T-helper 9 cell (primary cell): ENCODE data around the gene EIF3L.

Experiments used
- DNase-seq: peaks from one replicate; pipeline ENCODE4 v3.0.0-alpha.2; 2020

The EIF3L gene

GRCh38 chr22:37930270-37930951 is 81.2 kb downstream of the EIF3L start:
- no peak for DNase-seq

DNA sequence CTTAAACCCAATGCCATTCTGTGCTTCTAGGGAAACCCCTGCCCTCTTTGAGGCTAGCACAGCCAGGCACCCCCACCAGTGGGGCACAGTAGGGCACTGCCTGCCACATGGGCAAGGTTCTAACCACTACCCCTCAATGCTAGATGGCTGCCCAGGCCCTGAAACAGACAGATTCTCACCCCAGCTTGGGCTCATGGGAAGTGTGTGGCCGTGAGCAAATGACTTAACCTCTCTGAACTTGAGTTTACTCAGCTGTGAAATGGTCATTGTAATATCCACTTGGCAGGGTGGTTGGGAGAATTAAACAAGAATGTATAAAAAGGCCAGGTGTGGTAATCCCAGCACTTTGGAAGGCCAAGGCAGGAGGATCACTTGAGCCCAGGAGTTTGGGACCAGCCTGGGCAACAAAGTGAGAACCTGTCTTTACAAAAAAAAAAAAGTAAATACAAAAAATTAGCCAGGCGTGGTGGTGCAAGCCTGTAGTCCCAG is 81.8 kb downstream of the EIF3L start:
- DNase-seq = no peak

DNA sequence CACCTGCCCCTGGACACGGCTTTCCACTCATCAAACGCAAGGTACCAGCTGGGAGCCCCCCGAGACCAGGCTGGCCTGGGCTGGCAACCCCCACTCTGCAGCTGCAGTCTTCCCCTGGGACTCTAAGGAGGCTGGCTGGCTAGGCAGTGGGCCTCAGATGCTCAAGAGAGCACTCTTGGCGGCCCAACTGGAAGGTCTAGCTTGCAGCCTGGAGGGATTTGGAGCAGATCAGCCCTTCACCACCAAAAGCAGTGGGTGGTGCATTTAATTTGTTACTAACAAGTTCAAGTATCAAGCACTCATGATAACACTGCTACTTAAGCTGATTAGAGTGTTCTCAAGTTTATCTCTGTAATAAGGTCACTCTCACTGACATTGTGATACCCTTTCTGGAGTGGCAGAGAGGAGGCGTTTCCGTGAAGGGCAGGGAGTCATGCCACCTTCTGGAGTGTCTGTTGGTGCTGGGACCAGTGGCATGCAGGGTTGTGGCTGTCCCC is 82.7 kb downstream of the EIF3L start:
- DNase-seq = no peak

- DNase-seq = no peak
These were observed 83.2 kb downstream of the EIF3L start for GRCh38 chr22:37932401-37932800.

DNA sequence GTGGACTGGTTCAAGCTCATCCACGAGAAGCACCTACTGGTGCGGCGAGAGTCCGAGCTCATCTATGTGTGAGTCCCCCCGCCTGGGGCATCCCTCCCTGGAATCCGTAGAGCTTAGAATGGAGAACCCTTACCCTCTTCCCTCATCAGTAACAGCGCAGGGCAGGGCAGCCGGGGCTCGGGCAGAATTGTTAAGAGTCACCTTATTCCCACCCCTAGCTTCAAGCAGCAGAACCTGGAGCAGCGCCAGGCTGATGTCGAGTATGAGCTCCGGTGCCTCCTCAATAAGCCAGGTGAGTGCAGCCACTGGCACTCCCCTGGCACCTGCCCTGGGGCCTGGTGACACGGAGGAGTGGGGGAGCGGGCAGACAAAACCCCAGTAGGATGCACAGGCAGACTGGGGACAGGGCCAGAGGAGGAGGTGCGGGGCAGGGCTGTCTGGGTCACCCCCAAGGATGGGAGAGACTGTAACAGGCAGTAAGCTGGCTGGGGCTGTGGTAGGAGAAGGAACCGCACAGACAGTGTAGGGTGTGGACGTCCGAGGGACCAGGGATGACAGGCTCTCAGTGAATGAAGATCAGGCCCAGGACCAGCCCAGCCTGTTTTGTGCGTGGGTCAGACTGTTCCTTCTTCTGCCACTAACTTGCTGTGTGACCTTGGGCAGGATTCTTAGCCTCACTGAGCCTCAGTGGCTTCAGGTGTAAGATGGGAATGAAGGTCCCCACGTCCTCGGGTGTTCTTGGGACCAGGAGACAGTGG is 83.8 kb downstream of the EIF3L start:
- no peak for DNase-seq

DNA sequence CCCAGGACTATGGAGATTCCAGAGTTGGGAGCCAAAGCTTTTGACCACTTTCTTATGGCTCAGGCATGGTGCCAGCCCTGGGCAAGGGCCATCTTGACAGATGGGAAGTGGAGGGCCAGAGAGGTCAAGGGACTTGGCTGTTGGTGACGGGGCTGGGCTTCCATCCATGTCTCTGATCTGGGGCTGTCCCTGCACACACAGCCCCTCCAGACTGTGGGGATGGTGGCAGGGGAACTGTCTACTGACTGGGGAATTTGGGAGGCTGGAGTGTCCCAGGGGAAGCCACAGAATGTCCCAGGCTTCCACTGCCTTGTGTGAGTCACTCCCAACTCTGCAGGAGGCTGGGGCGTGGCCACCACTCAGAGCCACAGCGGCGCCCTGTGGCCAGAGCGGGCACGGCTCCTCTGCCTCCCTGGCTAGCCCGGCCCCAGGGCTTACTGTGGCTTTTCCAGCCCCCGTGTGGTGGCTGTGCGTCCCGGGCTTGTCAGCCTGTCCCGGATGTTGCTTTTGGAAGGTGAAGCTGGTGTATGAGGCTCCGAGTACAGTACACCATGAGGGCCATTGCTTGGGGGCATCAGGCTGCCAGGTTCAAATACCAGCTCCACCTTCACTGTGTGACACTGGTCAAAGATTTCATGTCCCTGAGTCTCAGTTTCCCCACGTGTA is 84.6 kb downstream of the EIF3L start:
- peak; percentile 67 for DNase-seq
